NCI-H2227 treated with DMSO at 0.1 percent for 48 hours (cell line): ENCODE measurements around the gene CATSPER2.
"Not testable (repeated sequence)": the region's sequence is repeated elsewhere in the genome, so short reads cannot be mapped to it uniquely, and the experiment has no call there.

Experiments
- DNase-seq: peaks from one replicate; lab custom pipeline; 2025; lab: John Stamatoyannopoulos, UW

Gene CATSPER2

GRCh38 chr15:43648649-43649429 is at the start of gene CATSPER2:
TSS of gene CATSPER2 (minus strand) at chr15:43648844. CDS start at chr15:43648061, 783 bp downstream.
- DNase-seq: no peak

DNA sequence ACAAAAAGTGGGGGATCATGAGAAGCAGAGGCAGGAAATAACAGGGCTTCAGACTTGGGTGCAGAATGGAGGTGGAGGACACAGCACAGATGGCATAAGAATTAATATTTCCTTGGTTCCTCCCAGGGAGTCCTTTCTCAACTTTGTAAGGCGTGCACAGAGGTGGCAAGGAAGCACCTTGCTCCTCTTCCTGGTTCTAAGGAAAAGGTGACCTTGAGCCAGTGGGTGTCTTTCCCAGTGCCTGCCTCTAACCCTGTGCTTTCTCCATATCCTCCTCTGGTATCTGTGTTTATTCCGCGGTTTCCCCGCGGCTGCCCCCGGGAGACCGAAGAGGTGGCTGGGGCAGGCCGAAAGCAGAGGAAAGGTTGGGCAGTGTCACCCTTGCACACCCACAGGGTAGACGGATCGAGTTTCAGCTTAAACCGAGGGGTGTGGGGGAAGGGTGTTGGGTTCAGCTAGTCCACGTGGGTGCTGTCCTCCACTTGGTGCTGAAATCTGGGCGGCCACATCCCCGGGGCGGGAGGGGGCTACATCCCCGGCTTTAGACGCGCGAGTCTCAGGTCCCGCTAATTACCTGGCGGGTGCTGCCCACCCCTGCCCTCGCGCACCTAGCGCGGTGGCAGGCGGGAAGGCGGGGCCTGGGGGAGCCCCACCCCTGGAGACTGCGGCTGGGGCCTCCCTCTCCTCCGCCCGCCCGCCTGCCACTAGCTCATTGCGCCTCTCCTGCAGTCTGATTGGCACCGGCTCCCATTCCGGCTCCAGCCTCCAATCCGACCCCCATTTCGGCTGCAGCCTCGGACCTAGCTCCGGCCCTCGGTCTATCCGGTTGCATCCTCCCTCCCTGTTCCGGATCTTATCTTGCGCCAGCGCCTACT is 44.7 kb upstream of the CATSPER2 start, which contains the start of gene CKMT1A:
Gene CKMT1A (plus strand): TSS at position 712 of the 875 bp plus-strand sequence. CDS start 192 bp downstream, outside the sequence.
- DNase-seq: not testable (repeated sequence)

DNA sequence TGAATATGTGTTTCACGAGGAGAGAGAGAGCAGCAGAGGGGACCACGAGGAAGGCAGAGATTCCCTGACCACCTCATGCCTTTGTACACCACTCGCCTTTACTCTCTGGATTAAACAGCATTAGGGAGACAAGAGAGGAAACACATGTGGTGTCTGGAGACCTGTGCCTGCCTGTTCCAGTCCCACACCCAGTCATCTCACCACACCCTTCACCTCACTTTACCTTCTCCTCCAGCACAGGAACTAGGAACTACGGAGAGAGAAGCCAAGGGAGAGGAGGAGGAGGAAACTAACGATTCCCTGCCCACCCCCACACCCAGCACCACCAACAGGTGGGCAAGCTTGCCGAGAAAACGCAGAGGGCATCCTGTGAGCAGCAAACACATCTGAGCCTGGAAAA is 44.0 kb upstream of the CATSPER2 start:
- DNase-seq: not testable (repeated sequence)

- not testable (repeated sequence) for DNase-seq
These were observed 41.1 kb upstream of the CATSPER2 start for GRCh38 chr15:43689604-43690301.

GRCh38 chr15:43674175-43674574 is 25.5 kb upstream of the CATSPER2 start:
- not testable (repeated sequence) for DNase-seq

DNA sequence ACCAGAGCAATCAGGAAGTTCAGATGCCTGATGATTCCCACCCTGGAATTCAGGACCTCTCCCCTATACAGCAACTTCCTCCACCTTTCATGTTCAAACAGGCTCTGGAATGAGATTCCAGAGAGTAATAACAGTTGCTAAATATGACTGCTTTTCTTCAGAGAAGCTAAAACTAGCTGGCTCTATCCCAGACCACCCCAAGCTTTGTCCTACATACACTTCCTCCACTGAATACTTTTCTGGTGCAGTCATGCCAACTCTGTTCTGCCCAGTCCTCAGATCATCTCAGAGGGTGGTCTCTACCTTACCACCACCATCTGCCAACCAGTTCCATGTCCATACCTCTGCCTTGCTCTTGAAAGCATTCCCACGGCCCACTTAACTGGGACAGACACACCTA is 17.5 kb upstream of the CATSPER2 start:
- DNase-seq: not testable (repeated sequence)

- DNase-seq: not testable (repeated sequence)
These were observed 14.7 kb upstream of the CATSPER2 start for GRCh38 chr15:43663333-43663732.

DNA sequence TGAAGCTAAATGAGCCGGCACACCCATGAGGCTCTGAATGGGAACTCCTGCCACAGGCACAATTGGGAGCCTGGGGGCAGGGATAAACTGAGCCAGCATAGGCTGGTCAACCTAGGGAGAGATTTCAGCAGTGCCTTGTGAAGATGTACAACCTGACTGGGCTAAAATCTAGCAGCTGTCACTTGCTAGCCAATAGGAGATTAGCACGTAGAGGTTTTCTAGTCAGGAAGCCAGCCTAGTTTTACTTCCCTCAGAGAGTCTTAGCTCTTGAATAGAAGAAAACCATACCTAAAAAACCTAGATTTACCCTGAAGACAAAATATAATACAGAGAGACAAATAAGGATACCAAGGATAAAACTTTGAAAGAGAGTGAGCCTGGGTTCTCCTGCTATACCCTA is 13.6 kb upstream of the CATSPER2 start:
- DNase-seq: not testable (repeated sequence)

DNA sequence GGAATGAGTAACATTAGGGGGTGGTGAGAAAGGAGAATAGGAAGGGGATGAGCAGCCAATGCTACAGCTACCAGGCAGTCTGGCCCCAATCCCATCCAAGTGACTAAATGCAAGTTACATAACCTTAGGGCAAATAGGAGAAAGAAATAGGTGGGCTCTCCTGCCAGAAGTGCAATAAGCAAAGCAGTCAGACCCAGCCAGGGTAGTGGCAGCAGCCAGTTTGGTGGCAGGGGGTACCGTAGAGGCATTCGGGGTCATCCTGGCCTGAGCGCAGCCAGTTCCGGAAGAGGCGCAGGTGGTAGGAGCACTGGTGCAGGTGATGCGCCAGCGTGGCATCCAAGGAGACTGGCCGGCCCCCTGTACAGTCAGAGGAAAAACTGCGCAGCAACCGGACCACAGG is 11.1 kb upstream of the CATSPER2 start:
- not testable (repeated sequence) for DNase-seq

GRCh38 chr15:43649430-43649926 is 834 bp upstream of the CATSPER2 start:
- DNase-seq: not testable (repeated sequence)

DNA sequence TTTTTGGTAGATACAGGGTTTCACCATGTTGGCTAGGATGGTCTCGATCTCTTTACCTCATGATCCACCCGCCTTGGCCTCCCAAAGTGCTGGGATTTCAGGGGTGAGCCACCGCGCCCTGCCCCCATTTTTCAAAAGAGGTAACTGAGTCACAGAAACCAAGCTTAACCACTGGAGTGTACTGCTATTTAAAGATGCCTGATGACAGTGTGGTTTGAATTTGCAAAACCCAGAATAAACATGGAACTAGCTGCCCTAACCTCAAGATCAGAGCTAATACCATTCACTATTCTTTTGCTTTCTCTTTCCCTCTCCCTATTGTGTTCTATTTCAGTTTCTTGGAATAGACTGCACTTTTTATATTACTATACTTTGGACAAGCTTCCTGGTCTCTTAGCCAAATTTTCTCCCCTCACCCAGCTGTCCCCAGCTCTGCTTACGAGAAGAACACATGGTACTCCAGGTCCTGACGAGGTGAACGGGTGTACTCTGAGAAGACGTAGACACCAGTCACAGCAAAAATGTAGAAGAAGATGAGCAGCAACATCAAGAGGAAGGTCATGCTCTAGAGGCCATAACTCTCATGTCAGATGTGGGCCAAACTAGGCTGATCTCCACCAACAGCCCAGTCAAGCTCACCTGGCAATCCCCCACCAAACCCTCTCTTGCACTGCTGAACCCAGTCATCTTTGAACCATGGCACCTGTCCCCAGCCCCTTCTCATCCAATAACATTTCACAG is 10.0 kb downstream of the CATSPER2 start:
- DNase-seq: not testable (repeated sequence)

GRCh38 chr15:43626937-43627336 is 21.7 kb downstream of the CATSPER2 start:
- not testable (repeated sequence) for DNase-seq

DNA sequence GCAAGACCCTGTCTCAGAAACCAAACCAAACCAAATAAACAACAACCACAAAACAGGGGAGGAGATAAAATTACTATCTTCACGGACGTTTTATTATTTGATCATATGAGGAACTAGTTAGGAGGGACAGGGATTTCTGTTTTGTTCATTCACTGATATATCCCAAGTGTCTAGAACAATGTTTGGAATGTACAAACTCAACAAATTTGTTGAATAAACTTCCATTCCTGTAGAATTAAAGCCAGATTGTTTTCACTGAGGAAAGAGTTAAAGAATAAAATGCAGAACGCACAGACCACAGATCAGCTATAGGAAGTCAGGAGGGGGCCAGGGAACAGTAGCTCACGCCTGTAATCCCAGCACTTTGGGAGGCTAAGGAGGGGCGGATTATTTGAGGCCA is 23.5 kb downstream of the CATSPER2 start:
- no peak for DNase-seq

DNA sequence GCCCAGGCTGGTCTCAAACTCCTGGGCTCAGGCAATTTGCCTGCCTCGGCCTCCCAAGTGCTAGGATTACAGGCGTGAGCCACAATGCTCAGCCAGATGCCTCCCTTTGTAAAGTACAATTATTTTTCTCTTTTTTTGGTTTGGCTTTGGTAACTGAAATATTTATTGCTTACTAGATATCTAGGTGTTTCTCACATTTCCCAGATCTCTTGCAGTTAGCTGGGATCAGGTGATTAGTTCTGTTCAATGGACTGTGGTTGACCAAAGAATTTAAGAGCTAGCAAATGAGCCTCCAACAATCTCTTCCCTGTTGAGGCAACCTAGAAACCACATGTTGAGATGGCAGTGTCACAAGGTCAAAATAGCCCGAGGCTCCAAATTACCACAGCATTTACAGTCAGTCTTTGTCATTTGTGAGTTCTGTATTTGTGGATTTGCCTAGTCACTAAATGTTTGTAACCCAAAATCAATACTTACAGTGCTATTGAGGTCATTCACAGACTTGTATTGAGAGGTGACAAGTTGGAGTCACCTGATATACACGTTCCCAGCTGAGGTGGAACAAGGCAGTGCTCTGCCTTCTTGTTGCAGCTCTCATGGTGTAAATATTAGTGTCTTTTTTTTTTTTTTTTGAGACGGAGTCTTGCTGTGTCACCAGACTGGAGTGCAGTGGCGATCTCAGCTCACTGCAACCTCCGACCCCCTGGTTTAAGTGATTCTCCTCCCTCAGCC is 26.4 kb downstream of the CATSPER2 start:
- DNase-seq: not testable (repeated sequence)

DNA sequence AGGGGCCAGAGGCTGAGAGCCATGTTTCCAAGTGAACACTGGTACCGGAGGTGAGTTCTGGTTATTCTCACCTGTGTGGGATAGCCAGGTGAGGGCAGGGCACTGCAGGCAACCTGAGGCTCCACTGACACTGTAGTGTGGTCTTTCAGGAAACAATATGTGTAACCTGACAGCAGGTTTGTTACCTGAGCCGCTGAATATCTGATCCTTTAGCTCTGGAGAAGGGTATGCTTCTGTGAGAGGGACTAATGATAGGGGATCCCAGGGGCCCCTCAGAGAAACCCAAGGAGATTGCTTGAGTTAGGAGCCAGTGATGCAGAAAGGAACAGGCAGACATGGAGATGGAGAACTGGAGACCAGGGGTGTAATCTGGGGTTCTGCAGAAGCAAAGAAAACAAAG is 29.9 kb downstream of the CATSPER2 start, which contains the start of gene STRC:
Gene STRC (minus strand): TSS at position 101 of the 400 bp plus-strand sequence. CDS start 78 bp downstream, at position 23.
- not testable (repeated sequence) for DNase-seq

DNA sequence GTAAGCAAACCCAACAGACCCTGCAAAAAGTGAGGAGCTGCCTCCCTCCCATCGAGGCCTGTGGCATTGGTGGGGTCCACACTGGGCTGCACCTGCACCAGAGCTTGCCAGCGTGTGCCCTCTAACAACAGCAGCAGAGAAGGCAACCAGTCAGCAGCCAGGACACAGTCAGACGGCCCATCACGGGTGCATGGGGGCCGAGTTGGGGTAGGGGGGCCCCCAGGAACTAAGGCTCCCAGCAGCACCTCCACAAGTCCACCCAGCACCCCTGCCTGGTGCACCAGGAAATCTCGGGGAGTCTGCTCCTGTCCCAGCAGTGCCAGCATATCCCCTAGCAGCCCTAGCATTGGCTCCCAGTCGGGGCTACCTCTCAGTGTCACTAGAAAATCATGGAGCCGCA is 30.9 kb downstream of the CATSPER2 start:
- DNase-seq: not testable (repeated sequence)

- DNase-seq: peak; percentile 30
These were observed 46.4 kb downstream of the CATSPER2 start for GRCh38 chr15:43602233-43602632.

DNA sequence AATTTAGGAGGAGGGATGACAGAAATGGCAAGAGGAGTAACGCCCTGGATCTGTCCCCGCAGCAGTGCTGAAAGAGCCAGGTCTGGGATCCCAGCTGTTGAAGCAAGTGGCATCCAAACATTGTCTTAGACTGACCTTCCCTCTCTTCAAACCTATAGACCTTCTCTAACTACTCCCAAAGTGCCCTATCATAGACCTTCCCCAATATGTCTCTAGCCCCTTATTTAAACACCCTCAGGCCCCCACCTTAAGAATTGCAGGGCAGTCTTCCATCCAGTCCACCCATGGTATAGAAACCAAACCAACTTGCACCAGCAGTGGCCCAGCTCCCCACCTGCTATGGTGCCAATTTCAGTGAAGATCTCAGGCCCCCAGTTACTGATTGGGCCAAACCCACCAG is 48.4 kb downstream of the CATSPER2 start:
- not testable (repeated sequence) for DNase-seq

- DNase-seq: not testable (repeated sequence)
These were observed 49.5 kb downstream of the CATSPER2 start for GRCh38 chr15:43599131-43599530.
